SK-N-SH (cell line): Measurements from ENCODE around the gene BCAR3.

Experiments
- CTCF ChIP-seq: fragments of 200-600 bp; sonication (generic); IDR thresholded peaks from 2 replicates; pipeline ENCODE4 v1.6.1; 2017; ENCODE audit warnings: antibody characterized with exemption, mild to moderate bottlenecking, moderate library complexity
- EP300 ChIP-seq, 2 experiments: IDR thresholded peaks; 2 replicates each; pipeline versions ENCODE4 v1.4.0 to v1.6.1; 2012; ENCODE audit warnings: borderline replicate concordance in 1 of 2, low read depth in 1 of 2, low read length in 1 of 2
- GATA2 ChIP-seq: sonication (generic); formaldehyde crosslinking; IDR thresholded peaks from 2 replicates; pipeline ENCODE4 v1.5.0; 2020; ENCODE audit warnings: mild to moderate bottlenecking, missing genetic modification reagents
- TAF1 ChIP-seq: IDR thresholded peaks from 2 replicates; pipeline ENCODE4 v1.6.1; 2012; ENCODE audit warnings: low read depth, mild to moderate bottlenecking, low read length, moderate library complexity, borderline replicate concordance

- TF ChIP-seq CTCF (no peak), TAF1 (no peak), GATA2 (CRISPR knock-in tag) (no peak), EP300 (IDR thresholded peaks at IDR 0.05; ENCODE audit: borderline replicate concordance in 1 of 2, low read depth in 1 of 2, low read length in 1 of 2) (no peak)
Measured at GRCh38 chr1:93686504-93687250, 5.0 kb upstream of the BCAR3 start.
